Ovary (tissue), 3 donors: ENCODE results near the gene RUNX2.
"Not testable (repeated sequence)": the region's sequence is repeated elsewhere in the genome, so short reads cannot be mapped to it uniquely, and the experiment has no call there.

Source experiments
- EP300 ChIP-seq: sonication (generic); formaldehyde crosslinking; IDR thresholded peaks from one replicate; pipeline ENCODE4 v1.6.1; 2017; ENCODE audit warnings: antibody characterized with exemption
- TF ChIP-seq, protein P1 (sequence below), 3 donors: fragments of 450-650 bp in 2 of 3; fragments of 200-600 bp in 1 of 3; IDR thresholded peaks; one replicate each; pipeline versions ENCODE4 v1.5.1 to v1.8.0; 2016 to 2022; ENCODE audit warnings: antibody characterized with exemption in 3 of 3, mild to moderate bottlenecking in 1 of 3
- donor health status: DM: no; HTN: no; CAD: no.

DNA sequence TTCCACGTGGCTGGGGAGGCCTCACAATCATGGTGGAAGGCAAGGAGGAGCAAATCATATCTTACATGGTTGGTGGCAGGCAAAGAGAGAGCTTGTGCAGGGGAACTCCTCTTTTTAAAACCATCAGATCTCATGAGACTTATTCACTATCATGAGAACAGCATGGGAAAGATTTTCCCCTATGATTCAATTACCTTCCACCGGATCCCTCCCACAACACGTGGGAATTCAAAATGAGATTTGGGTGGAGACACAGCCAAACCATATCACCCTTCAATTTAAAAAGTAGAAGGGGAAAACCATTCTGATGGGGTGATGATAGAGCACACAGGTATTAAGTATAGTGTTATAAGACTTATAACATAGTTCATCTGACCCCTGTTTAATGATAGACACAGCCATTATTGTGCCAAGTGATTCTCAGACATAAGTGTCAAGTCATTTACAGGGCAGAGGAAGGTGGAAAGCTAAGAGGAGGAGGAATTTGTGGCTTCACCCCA is 232.2 kb downstream of the RUNX2 start:
- TF ChIP-seq, protein P1, sequence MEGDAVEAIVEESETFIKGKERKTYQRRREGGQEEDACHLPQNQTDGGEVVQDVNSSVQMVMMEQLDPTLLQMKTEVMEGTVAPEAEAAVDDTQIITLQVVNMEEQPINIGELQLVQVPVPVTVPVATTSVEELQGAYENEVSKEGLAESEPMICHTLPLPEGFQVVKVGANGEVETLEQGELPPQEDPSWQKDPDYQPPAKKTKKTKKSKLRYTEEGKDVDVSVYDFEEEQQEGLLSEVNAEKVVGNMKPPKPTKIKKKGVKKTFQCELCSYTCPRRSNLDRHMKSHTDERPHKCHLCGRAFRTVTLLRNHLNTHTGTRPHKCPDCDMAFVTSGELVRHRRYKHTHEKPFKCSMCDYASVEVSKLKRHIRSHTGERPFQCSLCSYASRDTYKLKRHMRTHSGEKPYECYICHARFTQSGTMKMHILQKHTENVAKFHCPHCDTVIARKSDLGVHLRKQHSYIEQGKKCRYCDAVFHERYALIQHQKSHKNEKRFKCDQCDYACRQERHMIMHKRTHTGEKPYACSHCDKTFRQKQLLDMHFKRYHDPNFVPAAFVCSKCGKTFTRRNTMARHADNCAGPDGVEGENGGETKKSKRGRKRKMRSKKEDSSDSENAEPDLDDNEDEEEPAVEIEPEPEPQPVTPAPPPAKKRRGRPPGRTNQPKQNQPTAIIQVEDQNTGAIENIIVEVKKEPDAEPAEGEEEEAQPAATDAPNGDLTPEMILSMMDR (IDR thresholded peaks at IDR 0.05): not testable (repeated sequence)
- not testable (repeated sequence) for TF ChIP-seq EP300
